Astrocyte of the cerebellum (primary cell): Measurements from ENCODE around the gene ESYT3.
"Not testable (repeated sequence)": the region's sequence is repeated elsewhere in the genome, so short reads cannot be mapped to it uniquely, and the experiment has no call there.

Source experiments
- DNase-seq: peaks from one replicate; pipeline ENCODE4 v3.0.0-alpha.2; 2011; ENCODE audit warnings: low read depth
- H3K4me3 ChIP-seq: 2 replicates; pipeline ENCODE4 v1.5.1; 2011; ENCODE audit warnings: mild to moderate bottlenecking, low read depth, low read length, moderate library complexity
- in situ Hi-C: cut with HindIII; loops from 2 replicates; pipeline ENCODE4 v1.10.0; 2017; ENCODE audit warnings: low sequenced_read_pairs
- TF ChIP-seq, protein P1 (sequence below): IDR thresholded peaks from 2 replicates; pipeline ENCODE4 v1.5.1; 2012; ENCODE audit warnings: low read length, low read depth, moderate library complexity, mild to moderate bottlenecking; ENCODE audit errors: missing control alignments

Gene ESYT3

DNA sequence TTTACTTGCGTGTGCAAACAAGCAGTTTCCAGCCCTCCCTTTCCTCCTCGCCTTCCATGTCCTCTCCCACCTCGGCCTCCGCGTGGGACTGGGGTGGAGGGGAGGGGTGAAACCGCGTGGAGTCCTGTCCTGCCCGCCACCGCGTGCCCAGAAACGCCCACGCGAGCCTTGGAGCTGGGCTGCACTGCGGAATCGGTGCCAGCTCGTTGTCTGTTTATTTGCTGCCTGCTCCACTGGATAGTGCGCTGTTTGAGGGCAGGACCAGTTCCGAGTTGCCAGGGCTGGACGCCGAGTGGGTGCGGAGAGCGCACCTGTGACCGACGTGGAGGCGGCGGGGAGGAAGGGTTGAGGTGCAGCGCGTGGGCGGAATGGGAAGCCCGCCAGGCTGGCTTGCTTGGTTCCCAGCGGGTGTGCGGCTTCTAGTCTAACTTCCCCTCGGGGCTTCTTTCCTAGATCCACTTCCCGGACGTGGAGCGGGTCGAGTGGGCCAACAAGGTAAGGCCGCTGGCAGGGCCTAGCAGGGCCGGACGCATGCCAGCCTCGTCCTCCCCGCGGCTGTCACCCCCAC is 17.3 kb downstream of the ESYT3 start:
- DNase-seq, result no peak
- in situ Hi-C loops, result loop anchor here (25.0 kb wide), 1 partner anchor 461 kb away; no protein-coding TSS in a partner anchor

DNA sequence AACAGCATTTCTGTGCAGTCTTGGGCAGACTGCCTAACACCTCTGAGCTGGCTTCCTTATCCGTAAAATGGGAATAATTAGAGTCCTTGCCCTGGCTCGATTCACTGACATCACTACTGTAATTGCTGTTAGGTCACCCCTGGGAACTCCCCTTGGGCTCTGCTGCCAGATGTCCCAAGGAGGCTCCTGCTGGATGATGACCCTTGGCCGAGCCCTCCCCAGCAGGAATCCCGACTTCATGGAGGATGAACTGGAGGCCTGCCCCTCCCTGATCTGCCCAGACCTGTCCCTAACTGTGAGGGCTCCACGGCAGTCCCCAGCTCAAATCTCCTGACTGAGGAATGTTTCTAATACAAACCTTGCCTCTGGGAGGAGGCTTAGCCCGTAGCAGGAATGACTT is 18.0 kb downstream of the ESYT3 start:
- no peak for DNase-seq
- TF ChIP-seq, protein P1, sequence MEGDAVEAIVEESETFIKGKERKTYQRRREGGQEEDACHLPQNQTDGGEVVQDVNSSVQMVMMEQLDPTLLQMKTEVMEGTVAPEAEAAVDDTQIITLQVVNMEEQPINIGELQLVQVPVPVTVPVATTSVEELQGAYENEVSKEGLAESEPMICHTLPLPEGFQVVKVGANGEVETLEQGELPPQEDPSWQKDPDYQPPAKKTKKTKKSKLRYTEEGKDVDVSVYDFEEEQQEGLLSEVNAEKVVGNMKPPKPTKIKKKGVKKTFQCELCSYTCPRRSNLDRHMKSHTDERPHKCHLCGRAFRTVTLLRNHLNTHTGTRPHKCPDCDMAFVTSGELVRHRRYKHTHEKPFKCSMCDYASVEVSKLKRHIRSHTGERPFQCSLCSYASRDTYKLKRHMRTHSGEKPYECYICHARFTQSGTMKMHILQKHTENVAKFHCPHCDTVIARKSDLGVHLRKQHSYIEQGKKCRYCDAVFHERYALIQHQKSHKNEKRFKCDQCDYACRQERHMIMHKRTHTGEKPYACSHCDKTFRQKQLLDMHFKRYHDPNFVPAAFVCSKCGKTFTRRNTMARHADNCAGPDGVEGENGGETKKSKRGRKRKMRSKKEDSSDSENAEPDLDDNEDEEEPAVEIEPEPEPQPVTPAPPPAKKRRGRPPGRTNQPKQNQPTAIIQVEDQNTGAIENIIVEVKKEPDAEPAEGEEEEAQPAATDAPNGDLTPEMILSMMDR, result no peak
- in situ Hi-C loops, result loop anchor here (25.0 kb wide), 1 partner anchor 460 kb away; no protein-coding TSS in a partner anchor
- no peak overlapping the region for H3K4me3 ChIP-seq

More for the DNA sequence above, 17.3 kb downstream of the ESYT3 start:
- H3K4me3 ChIP-seq, result no peak overlapping the region
- TF ChIP-seq, protein P1, result no peak

DNA sequence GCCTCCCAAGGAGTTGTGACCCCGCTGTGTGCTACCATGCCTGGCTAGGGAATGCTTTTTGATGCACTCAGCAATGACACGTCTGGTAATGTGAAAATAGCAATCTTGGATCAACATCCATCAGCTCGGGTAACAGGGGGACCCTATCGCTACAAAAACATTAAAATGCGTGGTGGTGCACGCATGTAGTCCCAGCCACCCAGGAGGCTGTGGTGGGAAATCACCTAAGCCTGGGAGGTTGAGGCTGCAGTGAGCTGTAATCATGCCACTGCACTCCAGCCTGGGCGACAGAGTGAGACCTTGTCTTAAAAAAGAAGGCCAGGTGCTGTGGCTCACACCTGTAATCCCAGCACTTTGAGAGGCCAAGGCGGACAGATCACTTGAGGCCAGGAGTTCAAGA is 19.5 kb downstream of the ESYT3 start:
- in situ Hi-C loops, result loop anchor here (25.0 kb wide), 1 partner anchor 458 kb away; no protein-coding TSS in a partner anchor
- not testable (repeated sequence) for DNase-seq, H3K4me3 ChIP-seq

DNA sequence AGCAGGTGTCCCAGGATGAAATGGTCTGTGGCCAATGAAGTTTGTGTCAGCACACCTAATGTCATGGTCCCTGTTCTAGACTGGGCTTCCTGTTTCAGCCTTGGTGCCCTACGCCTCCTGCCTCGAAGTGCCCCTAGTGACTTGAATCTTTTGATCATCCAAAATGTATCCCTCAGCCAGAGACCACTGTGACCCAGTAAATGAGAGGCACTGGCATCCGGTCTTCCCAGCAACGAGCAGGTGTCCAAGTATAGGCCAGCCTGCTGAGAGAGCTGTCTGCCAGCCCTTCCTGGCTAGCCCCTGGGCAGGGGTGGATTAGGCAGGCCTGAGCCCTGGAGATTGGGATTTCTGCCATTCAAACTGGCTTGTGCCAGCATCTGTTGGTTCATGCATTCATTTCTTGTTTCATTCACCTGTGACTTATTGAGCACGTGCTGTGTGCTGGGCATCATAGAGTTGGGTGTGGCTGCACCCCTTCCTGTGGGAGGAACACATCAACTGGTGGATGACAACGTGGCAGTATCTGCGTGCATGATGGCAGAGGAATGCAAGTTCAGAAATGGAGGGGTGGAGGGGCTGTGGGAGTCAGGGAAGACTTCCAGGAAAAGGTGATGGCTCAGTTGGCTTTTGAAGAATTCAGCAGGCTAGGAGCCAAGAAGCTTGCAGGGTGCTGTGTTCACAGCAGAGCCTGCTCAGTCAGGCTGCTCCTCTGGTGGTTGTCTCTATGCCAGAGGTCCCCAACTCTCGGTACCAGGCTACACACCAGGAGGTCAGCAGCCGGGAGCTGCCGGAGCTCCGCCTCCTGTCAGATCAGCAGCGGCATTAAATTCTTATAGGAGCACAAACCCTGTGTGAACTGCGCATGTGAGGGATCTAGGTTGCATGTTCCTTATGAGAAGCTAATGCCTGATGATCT is 21.6 kb downstream of the ESYT3 start:
- no peak for DNase-seq
- no peak overlapping the region for H3K4me3 ChIP-seq
- TF ChIP-seq, protein P1, result no peak
- in situ Hi-C loops, result loop anchor here (25.0 kb wide), 1 partner anchor 456 kb away; no protein-coding TSS in a partner anchor

DNA sequence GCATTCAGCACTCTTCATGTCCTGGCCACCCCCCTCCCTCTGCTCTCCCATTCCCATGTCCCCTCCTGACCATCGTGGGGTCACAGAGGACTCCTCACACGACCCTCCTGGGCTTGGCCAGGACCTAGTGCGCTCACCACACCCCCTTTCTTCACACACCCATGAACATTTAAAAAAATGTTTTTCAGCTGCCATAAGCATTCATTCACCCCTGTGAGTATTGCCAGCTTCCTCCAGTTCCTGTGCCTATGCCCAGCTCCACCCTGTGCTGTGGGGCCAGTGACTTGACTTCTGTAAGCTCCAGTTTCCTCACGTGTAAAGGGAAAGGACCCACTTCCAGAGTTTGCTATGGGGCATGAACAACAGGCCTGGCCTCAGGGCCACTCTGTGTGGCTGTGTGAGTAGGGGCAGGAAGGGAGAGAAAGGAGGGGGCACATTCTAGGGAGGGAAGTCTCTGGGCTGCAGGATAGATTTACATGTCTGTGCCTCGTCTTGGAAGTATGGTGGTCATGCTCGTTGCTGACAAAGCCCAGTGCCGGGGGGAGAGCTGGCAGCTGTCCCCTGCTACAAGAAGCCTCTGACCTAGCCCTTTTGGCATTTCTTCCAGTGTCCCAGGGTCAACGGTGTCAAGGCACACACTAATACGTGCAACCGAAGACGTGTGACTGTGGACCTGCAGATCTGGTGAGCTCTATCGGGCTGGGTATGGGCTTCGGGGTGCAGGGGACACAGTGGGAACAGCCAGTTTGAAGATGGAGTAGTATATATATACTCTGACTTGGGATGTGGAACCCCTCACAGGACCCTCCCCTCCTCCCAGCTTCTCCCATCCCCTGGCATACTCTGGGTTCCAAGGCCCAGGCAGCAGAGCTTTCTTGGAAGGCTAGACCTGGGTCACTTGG is 22.8 kb downstream of the ESYT3 start:
- in situ Hi-C loops, result loop anchor here (25.0 kb wide), 1 partner anchor 455 kb away; no protein-coding TSS in a partner anchor
- TF ChIP-seq, protein P1, result no peak
- H3K4me3 ChIP-seq, result no peak overlapping the region
- DNase-seq, result no peak

DNA sequence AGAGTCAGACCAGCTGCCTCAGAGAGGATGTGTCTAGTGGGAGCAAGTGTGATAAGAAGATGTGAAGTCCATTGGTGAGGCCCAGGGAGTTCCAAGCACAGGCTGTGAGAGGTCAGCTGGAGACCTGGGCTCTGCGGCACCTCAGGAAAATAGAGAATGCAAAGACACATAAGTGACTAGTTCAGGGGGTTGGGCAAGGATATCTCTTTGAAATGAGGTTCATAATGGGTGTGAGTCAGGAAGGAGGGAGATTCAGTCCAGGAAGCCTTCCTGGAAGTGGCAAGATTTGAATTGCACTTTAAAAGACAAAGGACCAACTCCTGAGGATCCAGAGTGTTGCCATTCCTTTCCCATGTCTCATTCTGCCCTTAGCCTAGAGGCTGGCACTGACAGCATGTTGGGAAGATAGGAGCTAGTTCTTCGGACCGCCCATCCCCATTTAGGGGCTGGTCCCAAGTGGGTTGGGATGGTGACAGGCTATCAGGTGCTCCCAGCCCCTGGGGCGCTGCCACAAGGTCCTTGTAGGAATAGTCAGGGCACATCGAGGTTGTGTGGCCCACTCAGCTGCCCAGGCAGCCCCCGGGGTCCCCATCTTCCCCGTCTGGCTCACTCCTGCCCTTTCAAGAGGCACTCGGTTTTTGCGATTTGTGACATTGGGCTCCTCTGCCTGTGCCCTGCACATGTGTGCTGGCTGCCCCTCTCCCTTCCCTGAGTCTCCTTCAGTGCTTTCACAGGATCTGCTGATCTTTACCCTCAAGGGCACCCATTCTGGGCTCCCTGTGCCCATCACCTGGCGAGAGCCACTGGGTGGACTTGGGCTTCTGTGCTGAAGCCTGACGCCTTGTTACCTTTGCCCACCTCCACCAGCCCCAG is 23.7 kb downstream of the ESYT3 start:
- in situ Hi-C loops, result loop anchor here (25.0 kb wide), 1 partner anchor 454 kb away; no protein-coding TSS in a partner anchor
- no peak overlapping the region for H3K4me3 ChIP-seq
- DNase-seq, result no peak
- TF ChIP-seq, protein P1, result no peak
